ENCODE measurements around the gene RBM17.

The RBM17 gene

DNA sequence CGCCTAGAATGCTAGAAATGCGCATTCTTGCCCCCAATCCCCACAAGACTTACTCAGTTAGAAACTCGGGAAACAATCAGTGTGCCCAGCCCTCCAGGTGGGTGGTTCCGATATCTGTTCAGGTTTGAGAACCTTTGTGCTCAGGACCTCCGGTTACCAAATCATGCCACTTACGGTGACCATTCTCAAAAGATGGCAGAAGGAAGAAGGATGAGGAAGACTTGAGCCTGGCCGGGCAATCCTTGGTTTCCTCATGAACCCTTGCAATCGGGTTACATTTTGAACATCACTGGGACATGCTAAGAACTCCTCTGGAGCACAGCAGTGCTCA lies 52.1 kb downstream of the RBM17 start:
- TF ChIP-seq NFIC (IDR thresholded peaks at IDR 0.05): no peak
- no peak for TF ChIP-seq TAF1 (IDR thresholded peaks at IDR 0.05; ENCODE audit: low read depth)
- TF ChIP-seq, protein P1, sequence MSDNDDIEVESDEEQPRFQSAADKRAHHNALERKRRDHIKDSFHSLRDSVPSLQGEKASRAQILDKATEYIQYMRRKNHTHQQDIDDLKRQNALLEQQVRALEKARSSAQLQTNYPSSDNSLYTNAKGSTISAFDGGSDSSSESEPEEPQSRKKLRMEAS (IDR thresholded peaks at IDR 0.05): no peak
- no peak for TF ChIP-seq CEBPB (IDR thresholded peaks at IDR 0.05)
- TF ChIP-seq FOXM1 (IDR thresholded peaks at IDR 0.05; ENCODE audit: borderline replicate concordance, low read depth): no peak
- no peak for TF ChIP-seq EP300 (IDR thresholded peaks at IDR 0.05; ENCODE audit: borderline replicate concordance)
- no peak for TF ChIP-seq EGR1 (IDR thresholded peaks at IDR 0.05)
- TF ChIP-seq, protein P2, sequence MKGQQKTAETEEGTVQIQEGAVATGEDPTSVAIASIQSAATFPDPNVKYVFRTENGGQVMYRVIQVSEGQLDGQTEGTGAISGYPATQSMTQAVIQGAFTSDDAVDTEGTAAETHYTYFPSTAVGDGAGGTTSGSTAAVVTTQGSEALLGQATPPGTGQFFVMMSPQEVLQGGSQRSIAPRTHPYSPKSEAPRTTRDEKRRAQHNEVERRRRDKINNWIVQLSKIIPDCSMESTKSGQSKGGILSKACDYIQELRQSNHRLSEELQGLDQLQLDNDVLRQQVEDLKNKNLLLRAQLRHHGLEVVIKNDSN (IDR thresholded peaks at IDR 0.05): no peak
- TF ChIP-seq TEAD4 (IDR thresholded peaks at IDR 0.05): no peak

DNA sequence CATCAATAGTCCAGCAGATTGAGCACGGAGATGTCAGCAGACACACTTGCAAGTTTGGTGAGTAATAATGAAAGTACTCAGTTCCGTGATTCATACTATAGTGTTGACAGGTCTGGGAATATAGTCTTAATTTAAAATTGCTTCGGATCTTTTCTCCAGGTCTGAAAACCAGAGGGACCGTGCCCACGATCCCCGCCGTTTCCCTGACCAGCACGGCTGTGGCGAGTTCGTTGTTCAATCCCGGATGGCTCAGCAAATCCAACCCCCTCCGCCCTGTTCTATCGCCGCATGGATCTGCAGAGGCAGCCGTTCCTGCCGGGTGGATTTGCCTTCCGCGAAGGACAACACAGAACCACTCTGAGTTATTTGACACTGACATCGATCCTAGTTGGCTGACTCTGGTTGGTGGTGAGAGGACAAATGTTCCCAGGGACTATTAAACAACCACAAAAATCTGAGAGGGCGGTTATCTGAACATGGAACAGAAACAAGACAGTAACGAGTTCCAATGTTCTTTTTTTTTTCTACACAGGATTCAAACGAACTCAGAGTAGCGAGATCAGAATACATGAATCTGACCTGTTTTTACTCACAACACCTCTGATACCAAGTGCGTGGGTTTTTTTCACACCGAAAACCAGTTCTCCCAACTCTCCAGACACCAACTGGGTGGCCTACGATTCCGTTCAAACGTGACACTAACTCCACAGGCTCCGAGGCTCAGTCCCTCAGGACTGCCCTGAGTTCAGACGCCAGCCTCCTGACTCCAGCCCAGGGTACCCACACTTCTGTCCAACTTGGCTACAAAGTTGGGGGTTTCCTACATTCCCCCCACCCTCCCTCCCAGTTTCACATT lies 52.7 kb downstream of the RBM17 start:
- TF ChIP-seq, protein P2 (IDR thresholded peaks at IDR 0.05): no peak
- TF ChIP-seq RAD21 (IDR thresholded peaks at IDR 0.05; ENCODE audit: low read depth): no peak
- TF ChIP-seq, protein P1 (IDR thresholded peaks at IDR 0.05): 0 out of 2 replicates have a peak, but pooled peaks have one; percentile 29
- no peak for TF ChIP-seq ZBTB7A (IDR thresholded peaks at IDR 0.05; ENCODE audit: low read depth)
- no peak for TF ChIP-seq CREB1 (IDR thresholded peaks at IDR 0.05; ENCODE audit: low read depth)

DNA sequence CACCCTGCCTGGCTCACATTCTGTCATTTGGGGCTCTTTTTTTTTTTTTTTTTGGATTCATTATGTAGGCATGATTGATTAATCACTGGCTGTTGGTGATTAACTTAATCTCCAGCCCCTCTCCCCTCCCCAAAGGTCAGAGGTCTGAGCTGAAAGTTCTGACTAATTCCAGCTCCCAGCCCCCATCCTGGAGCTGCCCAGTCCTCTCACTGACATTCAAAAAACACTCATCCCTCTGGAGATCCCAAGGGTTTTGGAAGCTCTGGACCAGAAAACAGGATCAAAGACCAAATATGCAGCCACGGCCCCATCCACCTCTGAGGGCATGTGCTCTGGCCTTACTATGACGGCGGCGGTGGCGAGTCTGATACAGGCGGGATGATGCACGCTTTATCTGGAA lies 53.8 kb downstream of the RBM17 start:
- no peak for TF ChIP-seq TCF12 (IDR thresholded peaks at IDR 0.05; ENCODE audit: low read depth)
- no peak for TF ChIP-seq EGR1 (IDR thresholded peaks at IDR 0.05)
- no peak for TF ChIP-seq CREB1 (IDR thresholded peaks at IDR 0.05; ENCODE audit: low read depth)
- TF ChIP-seq, protein P3, sequence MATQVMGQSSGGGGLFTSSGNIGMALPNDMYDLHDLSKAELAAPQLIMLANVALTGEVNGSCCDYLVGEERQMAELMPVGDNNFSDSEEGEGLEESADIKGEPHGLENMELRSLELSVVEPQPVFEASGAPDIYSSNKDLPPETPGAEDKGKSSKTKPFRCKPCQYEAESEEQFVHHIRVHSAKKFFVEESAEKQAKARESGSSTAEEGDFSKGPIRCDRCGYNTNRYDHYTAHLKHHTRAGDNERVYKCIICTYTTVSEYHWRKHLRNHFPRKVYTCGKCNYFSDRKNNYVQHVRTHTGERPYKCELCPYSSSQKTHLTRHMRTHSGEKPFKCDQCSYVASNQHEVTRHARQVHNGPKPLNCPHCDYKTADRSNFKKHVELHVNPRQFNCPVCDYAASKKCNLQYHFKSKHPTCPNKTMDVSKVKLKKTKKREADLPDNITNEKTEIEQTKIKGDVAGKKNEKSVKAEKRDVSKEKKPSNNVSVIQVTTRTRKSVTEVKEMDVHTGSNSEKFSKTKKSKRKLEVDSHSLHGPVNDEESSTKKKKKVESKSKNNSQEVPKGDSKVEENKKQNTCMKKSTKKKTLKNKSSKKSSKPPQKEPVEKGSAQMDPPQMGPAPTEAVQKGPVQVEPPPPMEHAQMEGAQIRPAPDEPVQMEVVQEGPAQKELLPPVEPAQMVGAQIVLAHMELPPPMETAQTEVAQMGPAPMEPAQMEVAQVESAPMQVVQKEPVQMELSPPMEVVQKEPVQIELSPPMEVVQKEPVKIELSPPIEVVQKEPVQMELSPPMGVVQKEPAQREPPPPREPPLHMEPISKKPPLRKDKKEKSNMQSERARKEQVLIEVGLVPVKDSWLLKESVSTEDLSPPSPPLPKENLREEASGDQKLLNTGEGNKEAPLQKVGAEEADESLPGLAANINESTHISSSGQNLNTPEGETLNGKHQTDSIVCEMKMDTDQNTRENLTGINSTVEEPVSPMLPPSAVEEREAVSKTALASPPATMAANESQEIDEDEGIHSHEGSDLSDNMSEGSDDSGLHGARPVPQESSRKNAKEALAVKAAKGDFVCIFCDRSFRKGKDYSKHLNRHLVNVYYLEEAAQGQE (IDR thresholded peaks at IDR 0.05; ENCODE audit: low read depth): no peak
- TF ChIP-seq CEBPB (IDR thresholded peaks at IDR 0.05): no peak

DNA sequence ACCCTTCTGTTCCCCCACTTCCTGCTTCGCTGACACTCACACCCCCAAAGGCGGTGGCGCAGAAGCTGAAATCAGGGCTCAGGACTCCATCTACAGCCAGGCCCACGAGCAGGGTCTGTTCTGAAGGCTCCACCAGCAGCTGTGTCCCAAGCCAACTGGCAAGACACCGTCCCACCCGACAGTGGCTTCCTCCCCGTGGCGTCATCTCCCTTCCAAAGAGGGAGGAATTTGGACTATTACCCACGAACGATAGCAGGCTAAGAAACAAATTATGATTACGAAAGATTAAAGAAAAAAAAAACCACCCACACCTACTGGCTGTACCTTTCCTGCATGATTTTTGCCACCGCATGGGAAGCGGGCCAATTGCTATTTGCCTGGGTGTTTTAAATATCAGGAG lies 54.3 kb downstream of the RBM17 start:
- TF ChIP-seq, protein P1 (IDR thresholded peaks at IDR 0.05): no peak
- TF ChIP-seq FOXM1 (IDR thresholded peaks at IDR 0.05; ENCODE audit: borderline replicate concordance, low read depth) (no peak), CEBPB (IDR thresholded peaks at IDR 0.05) (no peak), TCF12 (IDR thresholded peaks at IDR 0.05; ENCODE audit: low read depth) (no peak), NFIC (IDR thresholded peaks at IDR 0.05) (no peak), YY1 (IDR thresholded peaks at IDR 0.05; ENCODE audit: low read depth) (no peak), EP300 (IDR thresholded peaks at IDR 0.05; ENCODE audit: borderline replicate concordance) (no peak), TAF1 (IDR thresholded peaks at IDR 0.05; ENCODE audit: low read depth) (no peak), RAD21 (IDR thresholded peaks at IDR 0.05; ENCODE audit: low read depth) (no peak), ZBTB7A (IDR thresholded peaks at IDR 0.05; ENCODE audit: low read depth) (no peak), EGR1 (IDR thresholded peaks at IDR 0.05) (no peak), TEAD4 (IDR thresholded peaks at IDR 0.05) (no peak), CREB1 (IDR thresholded peaks at IDR 0.05; ENCODE audit: low read depth) (no peak)
- TF ChIP-seq, protein P2 (IDR thresholded peaks at IDR 0.05): no peak
- TF ChIP-seq, protein P3 (IDR thresholded peaks at IDR 0.05; ENCODE audit: low read depth): no peak

DNA sequence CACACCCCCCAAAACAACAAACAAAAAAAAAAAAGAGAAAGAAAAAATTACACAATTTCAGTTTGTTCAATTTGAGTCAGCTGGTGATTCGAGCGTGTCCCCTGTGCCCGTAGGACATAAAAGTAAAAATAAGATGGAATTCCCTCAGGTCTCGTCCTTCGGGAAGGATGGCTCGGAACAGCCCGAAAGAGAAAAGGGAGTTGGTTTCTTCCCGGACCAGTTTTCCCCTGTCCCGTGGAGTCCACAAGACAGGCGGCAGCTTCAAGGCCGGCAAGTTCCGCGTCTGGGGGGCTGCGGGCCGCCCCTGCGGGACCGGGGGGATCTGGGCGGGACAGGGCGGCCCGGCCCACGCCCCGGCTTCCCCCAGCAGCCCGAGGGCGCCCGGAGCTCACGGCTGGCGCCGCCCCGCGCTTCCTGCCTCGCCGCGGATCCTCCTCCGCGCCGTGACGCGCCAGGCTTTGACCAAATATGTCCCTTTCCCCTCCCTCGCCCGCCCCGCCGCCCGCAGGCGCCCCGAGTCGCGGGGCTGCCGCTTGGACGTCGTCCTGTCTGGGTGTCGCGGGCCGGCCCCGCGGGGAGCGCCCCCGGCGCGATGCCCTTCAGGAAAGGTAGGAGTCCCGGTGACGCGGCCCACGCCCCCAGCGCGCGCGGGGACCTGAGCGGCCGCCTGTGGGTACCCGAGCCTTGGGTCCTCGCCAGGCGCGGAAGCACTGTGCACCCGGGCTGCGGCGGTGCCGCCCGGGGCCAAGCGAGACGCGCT lies 55.8 kb downstream of the RBM17 start:
- TF ChIP-seq EP300 (IDR thresholded peaks at IDR 0.05; ENCODE audit: borderline replicate concordance) (no peak), ZBTB7A (IDR thresholded peaks at IDR 0.05; ENCODE audit: low read depth) (peak; percentile 17), NFIC (IDR thresholded peaks at IDR 0.05) (peak; percentile 41; the same call in 1 of the 2 replicates), EGR1 (IDR thresholded peaks at IDR 0.05) (no peak)
